ENCODE results near the gene WHRN.

DNA sequence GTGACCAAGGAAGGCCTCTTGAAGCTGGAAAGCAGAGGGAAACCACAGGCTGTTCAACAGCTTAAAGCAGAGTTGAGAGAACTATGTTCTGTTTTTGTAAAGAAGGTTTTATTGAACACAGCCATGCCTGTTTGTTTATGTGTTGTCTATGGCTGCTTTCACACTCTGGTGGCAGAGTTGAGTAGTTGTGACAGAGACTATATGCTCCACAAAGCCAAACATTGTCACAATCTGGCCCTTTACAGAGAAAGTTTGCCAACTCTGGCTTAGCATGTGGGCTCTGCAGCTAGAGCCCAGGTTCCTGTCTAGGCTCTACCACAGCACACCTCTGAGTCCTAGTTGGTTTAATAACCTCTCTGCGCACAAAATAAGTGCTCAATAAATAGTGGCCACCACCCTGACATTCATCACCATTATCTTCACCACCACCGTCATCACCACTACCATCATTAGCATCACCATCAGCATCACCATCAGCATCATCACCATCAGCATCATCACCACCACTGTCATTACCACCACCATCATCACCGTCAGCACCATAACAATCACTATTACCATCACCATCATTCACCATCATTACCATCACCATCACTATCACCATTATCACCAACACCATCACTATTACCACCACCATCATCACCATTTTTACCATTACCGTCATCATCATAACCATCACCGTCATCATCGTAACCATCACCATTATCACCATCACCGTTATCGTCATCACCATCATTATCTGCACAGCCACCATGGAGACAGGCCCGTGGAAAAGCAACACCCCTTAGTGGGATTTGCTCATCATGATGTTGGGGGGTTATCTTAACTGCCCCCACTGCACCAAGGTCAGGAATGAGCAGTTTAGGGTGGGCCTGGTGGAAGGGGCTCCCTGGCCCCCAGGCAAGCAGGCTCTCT, 135.8 kb downstream of the WHRN start:
- no peak for TF ChIP-seq POLR2A (IDR thresholded peaks at IDR 0.05; ENCODE audit: low read depth)
- TF ChIP-seq, protein P1, sequence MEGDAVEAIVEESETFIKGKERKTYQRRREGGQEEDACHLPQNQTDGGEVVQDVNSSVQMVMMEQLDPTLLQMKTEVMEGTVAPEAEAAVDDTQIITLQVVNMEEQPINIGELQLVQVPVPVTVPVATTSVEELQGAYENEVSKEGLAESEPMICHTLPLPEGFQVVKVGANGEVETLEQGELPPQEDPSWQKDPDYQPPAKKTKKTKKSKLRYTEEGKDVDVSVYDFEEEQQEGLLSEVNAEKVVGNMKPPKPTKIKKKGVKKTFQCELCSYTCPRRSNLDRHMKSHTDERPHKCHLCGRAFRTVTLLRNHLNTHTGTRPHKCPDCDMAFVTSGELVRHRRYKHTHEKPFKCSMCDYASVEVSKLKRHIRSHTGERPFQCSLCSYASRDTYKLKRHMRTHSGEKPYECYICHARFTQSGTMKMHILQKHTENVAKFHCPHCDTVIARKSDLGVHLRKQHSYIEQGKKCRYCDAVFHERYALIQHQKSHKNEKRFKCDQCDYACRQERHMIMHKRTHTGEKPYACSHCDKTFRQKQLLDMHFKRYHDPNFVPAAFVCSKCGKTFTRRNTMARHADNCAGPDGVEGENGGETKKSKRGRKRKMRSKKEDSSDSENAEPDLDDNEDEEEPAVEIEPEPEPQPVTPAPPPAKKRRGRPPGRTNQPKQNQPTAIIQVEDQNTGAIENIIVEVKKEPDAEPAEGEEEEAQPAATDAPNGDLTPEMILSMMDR (IDR thresholded peaks at IDR 0.05) = no peak
- no peak for TF ChIP-seq POLR2AphosphoS5 (IDR thresholded peaks at IDR 0.05)
